Activated naive CD4-positive, alpha-beta T cell treated with anti-CD3 and anti-CD28 coated beads for 36 hours (primary cell): ENCODE data around the gene IFI6. TPM values are rescaled to one million over a fixed set of nuclear protein-coding genes. Genes with fewer than 3 reads are reported as not detected.
"Not testable (repeated sequence)": the region's sequence is repeated elsewhere in the genome, so short reads cannot be mapped to it uniquely, and the experiment has no call there.

ENCODE experiments used
- CTCF ChIA-PET: fragments of 350-600 bp; sonication (Branson Sonifier 250); formaldehyde crosslinking; loops from one replicate; lab custom pipeline; 2021; ENCODE audit warnings: antibody characterized with exemption; lab: Charles Lee
- DNase-seq: peaks from one replicate; pipeline ENCODE4 v3.0.0-alpha.2; 2020
- H3K27ac Mint-ChIP-seq: one replicate; pipeline ENCODE4 v1.8.0; 2021; ENCODE audit warnings: mild to moderate bottlenecking, mixed read lengths
- H3K27me3 Mint-ChIP-seq: one replicate; pipeline ENCODE4 v1.8.0; 2021; ENCODE audit warnings: low read depth, mixed read lengths
- H3K36me3 Mint-ChIP-seq: one replicate; pipeline ENCODE4 v1.8.0; 2021; ENCODE audit warnings: low read depth, mixed read lengths
- H3K4me1 Mint-ChIP-seq: one replicate; pipeline ENCODE4 v1.8.0; 2021; ENCODE audit warnings: low read depth, mixed read lengths
- H3K4me3 Mint-ChIP-seq: one replicate; pipeline ENCODE4 v1.8.0; 2021; ENCODE audit warnings: mild to moderate bottlenecking, moderate library complexity, mixed read lengths
- H3K9me3 Mint-ChIP-seq: one replicate; pipeline ENCODE4 v1.8.0; 2021; ENCODE audit warnings: mixed read lengths
- intact Hi-C: fragments of 100-400 bp; cut with micrococcal nuclease; formaldehyde crosslinking; loops from one replicate; pipeline ENCODE4 v1.15.1; 2023
- total RNA-seq, 2 experiments: library from RNA; stranded (reverse); gene quantifications; one replicate each; pipeline ENCODE4 v1.2.3, GENCODE V29; 2021

IFI6 gene
- total RNA-seq, 2 experiments from 2014 or later = 115 to 125 TPM

DNA sequence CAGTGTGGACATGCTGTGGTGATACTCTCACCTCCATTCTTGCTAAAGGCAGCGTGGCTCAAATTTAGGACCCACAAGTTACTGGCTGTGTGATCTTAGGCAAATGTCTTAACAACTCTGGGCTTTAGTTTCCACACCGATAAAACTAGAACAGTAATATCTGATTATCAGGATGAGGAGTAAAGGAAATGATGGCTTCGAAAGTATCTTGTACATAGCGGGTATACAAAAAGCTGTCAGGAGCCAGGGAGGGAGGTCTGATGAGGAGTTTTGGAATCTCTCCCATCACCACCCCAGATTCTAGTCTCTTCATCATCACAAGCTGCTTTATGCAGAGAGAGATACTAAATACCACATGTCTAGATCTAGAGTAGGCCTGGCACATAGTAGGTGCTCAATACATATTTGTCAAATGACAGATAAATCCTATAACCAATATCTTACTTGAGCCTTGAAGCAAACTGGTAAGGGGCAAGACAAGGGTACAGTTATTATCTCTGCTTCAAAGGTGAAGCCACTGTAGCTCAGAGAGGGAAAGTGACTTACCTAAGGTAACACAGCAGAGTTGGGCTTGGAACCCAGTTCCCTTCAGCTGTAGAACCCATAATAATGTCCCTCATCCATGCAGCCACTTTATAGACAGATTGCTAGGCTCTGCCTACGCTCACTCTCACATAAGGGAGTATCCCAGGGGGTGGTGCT, 27.5 kb downstream of the IFI6 start:
- Mint-ChIP-seq H3K9me3 (no peaks in the 10 kb centered on the region), H3K4me3 (no peak overlapping the region), H3K4me1 (peaks cover 12% of the 10 kb centered on the region), H3K27ac (no peak overlapping the region), H3K36me3 (no peaks in the 10 kb centered on the region), H3K27me3 (no peaks in the 10 kb centered on the region)
- intact Hi-C loops = loop anchor here (1.0 kb wide), 1 partner anchor 19 kb away; no protein-coding TSS in a partner anchor
- CTCF ChIA-PET = interaction anchor here (1.0 to 2.1 kb wide), 7 partner anchors 11 to 36 kb away, joined by 3 to 30 read pairs (median 6); no protein-coding TSS in a partner anchor
- no peak for DNase-seq

DNA sequence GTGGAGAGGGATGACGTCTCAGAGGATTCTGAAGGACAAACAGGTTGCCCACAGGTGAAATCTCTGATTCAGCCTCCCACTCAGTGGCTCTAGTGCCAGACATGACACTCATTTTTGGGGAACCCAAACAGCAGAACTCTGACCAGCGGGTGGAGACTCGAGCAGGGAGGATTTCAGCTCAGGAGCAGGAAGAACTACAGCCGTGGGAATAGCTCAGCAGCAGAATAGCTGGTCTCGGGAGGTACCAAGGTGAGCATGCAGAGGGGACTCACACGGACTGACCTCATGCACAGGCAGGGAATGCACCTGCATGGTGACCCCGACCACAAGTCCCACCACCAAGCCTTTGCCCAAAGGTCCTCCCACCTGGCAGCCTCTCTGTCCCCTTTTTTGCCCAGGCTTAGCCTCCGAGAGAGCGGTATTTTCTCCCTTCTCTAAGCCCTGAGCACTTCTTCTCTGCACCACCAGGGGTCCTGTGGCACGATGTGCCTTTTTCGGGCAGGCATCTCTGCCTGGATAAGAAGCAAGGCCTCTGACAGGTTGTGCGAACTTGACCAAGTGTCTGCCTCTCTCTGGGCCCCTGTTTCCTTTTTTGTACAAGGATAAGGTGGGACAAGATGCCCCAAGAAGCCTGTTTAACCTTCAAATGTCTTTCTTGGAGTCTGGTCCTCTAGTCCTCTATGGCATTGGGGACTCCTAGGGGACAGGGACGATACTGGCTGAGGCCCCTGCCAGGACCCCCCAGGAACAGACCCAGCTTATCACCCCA, 28.2 kb downstream of the IFI6 start:
- Mint-ChIP-seq H3K27ac (no peak overlapping the region), H3K4me1 (peaks cover 12% of the 10 kb centered on the region), H3K27me3 (no peaks in the 10 kb centered on the region), H3K4me3 (no peak overlapping the region), H3K9me3 (no peaks in the 10 kb centered on the region), H3K36me3 (no peaks in the 10 kb centered on the region)
- intact Hi-C loops = loop anchor here (1.0 kb wide), 1 partner anchor 20 kb away; no protein-coding TSS in a partner anchor
- CTCF ChIA-PET = interaction anchor here (0.7 to 2.1 kb wide), 10 partner anchors 9 to 89 kb away, joined by 3 to 30 read pairs (median 4); no protein-coding TSS in a partner anchor
- DNase-seq = peak; percentile 81

DNA sequence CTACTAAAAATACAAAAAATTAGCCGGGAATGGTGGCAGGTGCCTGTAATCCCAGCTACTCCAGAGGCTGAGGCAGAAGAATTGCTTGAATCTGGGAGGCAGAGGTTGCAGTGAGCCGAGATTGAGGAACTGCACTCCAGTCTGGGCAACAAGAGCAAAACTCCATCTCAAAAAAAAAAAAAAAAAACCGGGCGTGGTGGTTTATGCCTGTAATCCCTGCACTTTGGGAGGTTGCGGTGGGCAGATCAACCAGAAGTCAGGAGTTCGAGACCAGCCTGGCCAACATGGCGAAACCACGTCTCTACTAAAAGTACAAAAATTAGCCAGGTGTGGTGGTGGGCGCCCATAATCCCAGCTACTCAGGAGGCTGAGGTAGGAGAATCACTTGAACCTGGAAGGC, 31.5 kb downstream of the IFI6 start:
- H3K36me3 Mint-ChIP-seq, H3K27me3 Mint-ChIP-seq, intact Hi-C loops, H3K27ac Mint-ChIP-seq, H3K4me3 Mint-ChIP-seq, DNase-seq, H3K9me3 Mint-ChIP-seq: not testable (repeated sequence)
- H3K4me1 Mint-ChIP-seq = peaks cover 29% of the 10 kb centered on the region
- CTCF ChIA-PET = interaction anchor here (1.4 to 2.6 kb wide), 3 partner anchors 10 to 22 kb away, joined by 5 to 12 read pairs (median 6); no protein-coding TSS in a partner anchor

DNA sequence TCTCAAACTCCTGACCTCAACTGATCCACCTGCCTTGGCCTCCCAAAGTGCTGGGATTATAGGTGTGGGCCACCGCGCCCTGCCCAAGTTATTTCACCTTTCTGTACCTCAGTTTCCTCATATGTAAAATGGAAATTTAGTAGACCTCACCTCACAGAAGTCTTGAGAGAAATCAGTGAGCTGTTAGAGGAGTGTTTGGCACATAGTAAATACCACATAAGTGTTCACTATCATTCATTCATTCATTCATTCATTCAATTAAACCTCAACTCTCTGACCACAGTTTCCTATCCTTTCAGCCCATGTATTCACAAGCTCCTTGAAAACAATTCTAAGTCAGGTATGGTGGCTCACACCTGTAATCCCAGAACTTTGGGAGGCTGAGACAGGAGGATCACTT, 33.2 kb downstream of the IFI6 start:
- H3K4me3 Mint-ChIP-seq = no peak overlapping the region
- no peak overlapping the region for H3K27ac Mint-ChIP-seq
- peaks cover 32% of the 10 kb centered on the region for H3K4me1 Mint-ChIP-seq
- intact Hi-C loops = no loop called here
- no peak for DNase-seq
- CTCF ChIA-PET = interaction anchor here (0.9 to 1.4 kb wide), 5 partner anchors 15 to 31 kb away, joined by 4 to 5 read pairs (median 4); no protein-coding TSS in a partner anchor
- H3K36me3 Mint-ChIP-seq = no peaks in the 10 kb centered on the region
- no peaks in the 10 kb centered on the region for H3K27me3 Mint-ChIP-seq
- no peaks in the 10 kb centered on the region for H3K9me3 Mint-ChIP-seq

GRCh38 chr1:27638047-27638734, 33.8 kb downstream of the IFI6 start:
- H3K27ac Mint-ChIP-seq = no peak overlapping the region
- CTCF ChIA-PET = interaction anchor here (1.0 to 1.4 kb wide), 3 partner anchors 19 to 30 kb away, joined by 4 to 5 read pairs (median 4); no protein-coding TSS in a partner anchor
- peaks cover 33% of the 10 kb centered on the region for H3K4me1 Mint-ChIP-seq
- no peaks in the 10 kb centered on the region for H3K27me3 Mint-ChIP-seq
- no peaks in the 10 kb centered on the region for H3K9me3 Mint-ChIP-seq
- DNase-seq = no peak
- no peak overlapping the region for H3K4me3 Mint-ChIP-seq
- intact Hi-C loops = no loop called here
- no peaks in the 10 kb centered on the region for H3K36me3 Mint-ChIP-seq

- Mint-ChIP-seq H3K4me1 (peaks cover 59% of the 10 kb centered on the region), H3K27ac (no peak overlapping the region), H3K27me3 (no peaks in the 10 kb centered on the region), H3K9me3 (no peaks in the 10 kb centered on the region), H3K36me3 (no peaks in the 10 kb centered on the region), H3K4me3 (peak overlapping the region; percentile 11)
- CTCF ChIA-PET = no interaction called here
- DNase-seq = no peak
- intact Hi-C loops = no loop called here
These were observed 36.4 kb downstream of the IFI6 start for GRCh38 chr1:27635396-27636142.

DNA sequence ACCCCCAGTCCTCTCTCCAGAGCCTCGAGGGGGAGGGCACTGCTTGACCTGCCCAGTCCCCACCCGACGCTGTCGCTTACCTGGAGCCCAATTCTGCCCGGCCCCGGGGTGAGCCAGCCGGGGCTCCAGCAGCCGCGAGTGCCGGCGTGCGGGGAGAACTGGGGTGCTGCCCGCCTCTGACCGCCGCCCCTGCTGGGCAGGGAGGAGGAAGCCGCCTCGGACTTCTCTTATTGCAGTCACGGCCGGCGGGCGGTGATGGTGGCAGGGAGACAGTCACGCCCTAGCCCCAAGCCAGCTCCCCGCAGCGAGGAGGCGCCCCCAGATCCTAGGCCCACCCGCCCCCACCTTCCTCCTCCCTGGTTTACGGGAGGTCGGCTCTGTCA, 37.0 kb downstream of the IFI6 start, which contains the start of gene FGR:
TSS of gene FGR (minus strand) at position 201 of the 383 bp plus-strand sequence. CDS start 11,269 bp downstream, outside the sequence.
- DNase-seq = no peak
- Mint-ChIP-seq H3K27me3 (no peaks in the 10 kb centered on the region), H3K9me3 (no peaks in the 10 kb centered on the region), H3K4me1 (peaks cover 61% of the 10 kb centered on the region), H3K4me3 (peak within 1 kb of the TSS; percentile 46), H3K36me3 (no peaks in the 10 kb centered on the region), H3K27ac (no peak within 1 kb of the TSS)
- CTCF ChIA-PET = no interaction called here
- intact Hi-C loops = no loop called here

GRCh38 chr1:27634177-27634984, 37.6 kb downstream of the IFI6 start:
- H3K4me3 Mint-ChIP-seq = peak overlapping the region; percentile 46
- H3K4me1 Mint-ChIP-seq = peaks cover 65% of the 10 kb centered on the region
- no peaks in the 10 kb centered on the region for H3K36me3 Mint-ChIP-seq
- intact Hi-C loops = no loop called here
- no peaks in the 10 kb centered on the region for H3K27me3 Mint-ChIP-seq
- no peak overlapping the region for H3K27ac Mint-ChIP-seq
- CTCF ChIA-PET = interaction anchor here (1.5 kb wide), 1 partner anchor 11 kb away, joined by 3 read pairs; no protein-coding TSS in a partner anchor
- DNase-seq = peak; percentile 57
- H3K9me3 Mint-ChIP-seq = no peaks in the 10 kb centered on the region

DNA sequence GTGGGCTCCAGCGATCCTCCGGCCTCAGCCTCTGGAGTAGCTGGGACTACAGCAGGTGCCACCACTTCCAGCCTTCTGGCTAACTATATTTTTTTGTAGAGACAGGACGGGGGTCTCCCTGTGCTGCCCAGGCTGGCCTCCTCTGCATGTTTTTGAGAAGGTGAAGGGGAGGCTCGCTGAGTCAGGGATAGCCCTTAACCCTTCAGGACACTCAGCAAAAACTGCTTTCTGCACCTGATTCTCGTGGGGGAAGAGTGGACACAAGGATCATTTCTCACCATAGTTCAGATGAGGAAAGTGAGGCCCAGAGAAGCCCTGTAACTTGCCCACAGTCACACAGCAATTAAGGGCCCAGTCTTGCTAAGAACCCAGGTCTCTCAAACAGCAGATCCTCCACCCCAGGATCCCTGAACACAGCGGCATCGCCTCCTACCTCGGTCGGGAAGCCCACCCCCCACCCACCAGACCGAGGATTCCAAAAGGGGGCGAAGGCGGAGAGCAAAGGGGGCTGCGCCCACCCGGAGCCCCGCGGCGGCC, 38.3 kb downstream of the IFI6 start:
- Mint-ChIP-seq H3K4me3 (peak overlapping the region; percentile 40), H3K36me3 (no peaks in the 10 kb centered on the region), H3K9me3 (no peaks in the 10 kb centered on the region), H3K27ac (no peak overlapping the region), H3K4me1 (peaks cover 71% of the 10 kb centered on the region), H3K27me3 (no peaks in the 10 kb centered on the region)
- intact Hi-C loops = loop anchor here (2.0 kb wide), 1 partner anchor 25 kb away; no protein-coding TSS in a partner anchor
- DNase-seq = peak; percentile 19
- CTCF ChIA-PET = interaction anchor here (1.5 kb wide), 1 partner anchor 11 kb away, joined by 3 read pairs; no protein-coding TSS in a partner anchor

- Mint-ChIP-seq H3K36me3 (no peaks in the 10 kb centered on the region), H3K4me3 (no peak overlapping the region), H3K27ac (no peak overlapping the region), H3K4me1 (peaks cover 74% of the 10 kb centered on the region), H3K27me3 (no peaks in the 10 kb centered on the region), H3K9me3 (no peaks in the 10 kb centered on the region)
- intact Hi-C loops = loop anchor here (2.0 kb wide), 1 partner anchor 24 kb away; no protein-coding TSS in a partner anchor
- CTCF ChIA-PET = interaction anchor here (1.5 to 4.4 kb wide), 2 partner anchors 12 to 29 kb away, joined by 3 to 20 read pairs; no protein-coding TSS in a partner anchor
- no peak for DNase-seq
These were observed 38.7 kb downstream of the IFI6 start for GRCh38 chr1:27633298-27633610.
